HG02588 (cell line): ENCODE results near the gene TMEM123.
A peak's percentile ranks its signal among the peaks of the same experiment; 100 is the strongest.
"Not testable (repeated sequence)": the region's sequence is repeated elsewhere in the genome, so short reads cannot be mapped to it uniquely, and the experiment has no call there.

ENCODE experiments used
- ATAC-seq: cut with Tn5 transposase; IDR thresholded peaks from one replicate; pipeline ENCODE4 v1.9.1; 2021; ENCODE audit warnings: mild to moderate bottlenecking, moderate library complexity; ENCODE audit not compliant: unreplicated experiment

Gene TMEM123

DNA sequence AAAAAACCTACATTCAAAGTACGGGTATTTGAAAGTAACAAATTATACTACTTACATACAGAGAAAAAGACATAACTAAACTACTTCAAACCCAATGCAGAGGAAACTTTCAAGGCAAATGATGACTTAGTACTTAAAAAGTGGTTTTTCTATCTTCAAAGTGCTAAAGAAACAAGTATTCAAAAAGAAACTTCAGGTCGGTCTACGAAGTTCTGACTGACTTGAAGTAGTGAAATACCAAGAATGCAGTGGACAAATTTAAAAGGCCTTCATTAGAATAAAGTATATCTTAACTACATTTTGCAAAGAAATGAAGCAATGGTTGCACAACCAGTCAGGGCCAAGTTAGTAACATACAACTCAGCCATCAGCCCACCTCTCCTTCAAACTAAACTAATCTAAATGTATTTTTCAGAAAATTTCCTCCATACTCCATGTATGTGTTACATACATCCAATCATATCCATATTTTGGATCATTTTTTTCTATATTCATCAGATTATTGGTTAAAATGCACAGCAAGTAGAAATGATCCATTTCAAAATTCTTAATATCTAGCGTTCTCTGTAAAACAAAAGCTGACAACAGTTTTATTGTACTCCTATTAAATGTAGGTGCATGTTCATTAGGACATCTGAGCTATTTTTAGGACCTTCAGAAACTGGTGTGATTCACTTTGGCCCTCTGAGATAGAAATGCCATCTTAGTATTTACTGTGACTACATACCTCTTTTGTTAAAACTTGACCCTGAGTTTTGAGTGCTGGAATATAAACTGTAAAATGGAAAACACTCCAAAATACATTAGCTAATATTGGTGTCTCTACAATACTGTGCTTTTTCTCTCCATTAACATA lies 55.6 kb downstream of the TMEM123 start:
- ATAC-seq, result no peak

DNA sequence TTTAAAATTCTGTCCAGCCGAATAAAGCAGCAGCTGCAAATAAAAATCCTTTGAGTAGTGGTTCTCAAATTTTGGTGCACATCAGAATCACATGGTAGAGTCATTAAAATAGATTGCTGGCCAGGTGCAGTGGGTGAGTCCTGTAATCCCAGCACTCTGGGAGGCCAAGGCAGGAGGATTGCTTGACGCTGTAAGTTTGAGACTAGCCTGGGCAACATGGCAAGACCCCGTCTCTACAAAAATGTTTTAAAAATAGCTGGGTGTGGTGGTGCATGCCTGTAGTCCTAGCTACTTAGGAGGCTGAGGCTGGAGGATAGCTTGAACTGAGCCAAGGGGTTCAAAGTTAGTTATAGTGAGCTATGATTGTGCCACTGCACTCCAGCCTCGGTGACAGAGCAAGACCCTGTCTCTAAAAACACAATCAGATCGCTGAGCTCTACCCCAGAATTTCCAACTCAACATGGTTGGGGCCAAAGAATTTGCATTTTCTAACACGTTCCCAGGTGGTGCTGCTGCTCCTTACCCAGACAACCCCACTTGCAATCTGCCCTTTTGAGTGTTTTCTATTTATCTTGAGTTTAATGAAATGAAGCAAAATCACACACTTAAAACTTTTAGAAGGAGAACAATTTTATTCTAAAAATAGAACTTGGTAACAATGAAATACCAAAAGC lies 56.7 kb downstream of the TMEM123 start:
- ATAC-seq, result no peak

DNA sequence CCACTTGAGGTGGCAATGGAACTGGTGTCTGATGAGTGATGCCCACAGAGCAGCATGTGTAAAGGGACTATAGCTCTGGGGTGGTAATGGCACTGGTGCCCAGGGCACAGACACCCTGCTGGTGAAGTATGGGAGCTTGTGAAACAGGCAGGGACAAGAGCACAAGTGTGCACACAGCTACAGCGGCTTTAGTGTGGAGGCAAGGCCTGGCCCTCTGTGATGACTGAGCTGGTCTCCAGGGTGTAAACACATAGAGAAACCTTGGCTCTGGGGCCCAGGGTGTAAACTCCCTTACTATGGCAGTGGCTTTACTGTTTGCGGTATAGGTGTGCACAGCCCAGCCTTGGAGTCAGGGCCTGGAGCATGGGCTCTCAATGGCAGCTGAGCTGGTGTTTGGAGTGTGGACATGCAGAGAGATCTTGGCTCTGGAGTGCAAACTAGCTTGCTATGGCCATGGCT lies 59.3 kb downstream of the TMEM123 start:
- no peak for ATAC-seq

DNA sequence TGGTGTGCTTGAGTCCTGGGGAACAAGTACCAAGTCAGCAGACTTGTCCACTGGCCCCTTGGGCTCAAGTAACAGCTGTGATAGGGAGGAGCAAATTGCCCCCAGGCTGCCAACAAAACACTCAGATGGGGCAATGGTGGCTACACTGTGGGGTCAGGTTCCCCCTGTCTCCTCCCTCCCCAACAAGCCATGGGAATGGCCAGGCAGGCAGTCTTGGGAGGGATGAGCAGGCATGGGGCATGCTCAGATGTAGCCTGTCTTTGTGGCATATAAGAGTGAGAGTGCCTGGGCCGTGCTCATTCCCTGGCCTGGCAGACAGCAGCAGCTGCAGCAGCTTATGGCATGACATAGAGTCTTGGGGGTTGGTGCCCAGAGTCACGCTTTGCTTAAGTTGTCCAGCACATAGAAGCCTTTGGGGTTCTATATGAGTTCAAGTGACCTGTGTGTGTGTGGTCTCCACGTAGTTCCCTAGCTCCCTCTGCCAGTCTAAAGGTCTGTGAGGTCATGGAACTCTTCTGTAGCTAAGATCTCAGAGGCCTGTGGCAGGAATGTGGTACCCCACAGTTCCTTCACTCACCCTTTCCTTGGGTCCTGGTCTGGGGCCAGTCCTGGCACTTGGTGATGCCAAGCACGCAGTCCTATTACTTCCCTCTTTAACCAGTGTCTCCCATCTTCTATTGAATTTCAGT lies 60.9 kb downstream of the TMEM123 start:
- ATAC-seq, result no peak

DNA sequence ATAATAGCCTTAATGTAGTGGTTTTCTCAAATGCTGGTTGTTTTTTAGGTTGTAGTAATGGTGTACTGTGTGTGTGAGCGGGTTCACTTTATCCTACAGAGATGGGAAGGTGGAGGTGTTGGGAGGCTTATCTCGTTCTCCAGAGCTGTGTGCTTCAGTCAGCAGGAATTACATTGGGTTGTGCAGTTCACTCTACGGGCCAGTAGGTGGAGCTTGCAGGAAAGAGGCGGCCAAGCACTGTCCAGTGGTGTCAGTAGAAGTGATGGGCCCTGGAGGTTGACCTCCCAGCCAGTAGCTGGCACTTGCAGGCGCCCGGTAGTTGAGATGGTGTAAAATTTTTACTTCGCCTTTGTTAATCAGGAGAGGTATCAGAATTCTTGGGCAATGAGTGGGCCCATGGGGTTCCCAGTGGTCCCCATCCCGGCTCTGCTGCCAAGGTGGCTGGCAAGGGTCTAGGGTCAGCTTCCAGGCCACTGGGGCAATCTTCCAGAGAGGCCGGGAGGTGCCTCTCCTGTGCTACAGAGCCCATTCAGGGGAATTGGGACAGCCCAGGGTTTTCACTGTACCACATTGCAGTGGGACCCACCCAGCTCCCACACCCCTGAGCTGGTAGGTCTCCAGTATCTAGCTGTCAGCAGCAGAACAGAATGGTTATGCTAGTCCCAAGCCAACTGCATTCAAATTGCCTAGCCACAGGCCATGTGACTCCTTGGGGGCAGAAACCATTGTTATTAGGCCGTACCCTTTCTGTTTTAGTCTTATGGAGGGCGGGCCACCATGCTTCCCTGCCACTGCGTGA lies 61.7 kb downstream of the TMEM123 start:
- peak; percentile 88 for ATAC-seq

DNA sequence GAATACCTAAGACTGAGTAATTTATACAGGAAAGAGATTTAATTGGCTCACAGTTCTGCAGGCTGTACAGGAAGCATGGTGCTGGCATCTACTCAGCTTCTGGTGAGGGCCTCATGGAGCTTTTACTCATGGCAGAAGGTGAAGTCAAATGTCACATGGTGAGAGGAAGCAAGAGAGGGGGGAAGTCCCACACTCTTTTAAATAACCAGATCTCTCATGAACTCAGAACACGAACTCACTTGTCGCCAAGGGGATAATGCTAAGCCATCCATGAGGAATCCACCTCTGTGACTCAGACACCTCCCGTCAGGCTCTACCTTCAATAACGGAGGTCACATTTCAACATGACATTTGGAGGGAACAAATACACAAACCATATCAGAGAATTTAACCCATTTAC lies 63.3 kb downstream of the TMEM123 start:
- ATAC-seq, result no peak

DNA sequence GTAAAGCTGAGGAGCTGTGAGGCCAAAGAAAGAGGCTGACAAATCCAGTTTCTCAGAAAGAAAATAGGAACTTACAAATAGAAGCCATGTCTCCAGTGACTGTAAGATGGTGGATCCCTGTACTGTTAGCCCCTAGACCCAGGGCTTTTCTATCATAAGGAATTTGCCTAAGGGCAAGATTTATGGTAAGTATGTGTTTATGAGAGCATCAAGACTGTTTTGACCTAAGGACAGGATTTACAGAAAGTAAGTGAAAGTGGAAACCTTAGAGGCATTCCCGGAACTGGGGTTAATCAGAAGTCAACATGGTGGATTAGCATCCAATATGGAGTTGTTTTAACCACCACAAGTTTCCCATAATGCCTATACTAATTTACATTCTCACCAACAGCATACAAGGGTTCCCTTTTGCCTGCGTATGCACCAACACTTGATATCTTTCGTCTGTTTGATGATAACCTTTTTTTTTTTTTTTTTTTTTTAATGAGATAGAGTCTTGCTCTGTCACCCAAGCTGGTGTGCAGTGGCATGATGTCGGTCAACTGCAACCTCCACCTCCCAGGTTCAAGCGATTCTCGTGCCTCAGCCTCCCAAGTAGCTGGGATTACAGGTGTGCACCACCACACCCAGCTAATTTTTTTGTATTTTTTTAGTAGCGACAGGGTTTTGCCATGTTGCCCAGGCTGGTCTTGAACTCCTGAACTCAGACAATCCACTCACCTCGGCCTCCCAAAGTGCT lies 65.4 kb downstream of the TMEM123 start:
- no peak for ATAC-seq

DNA sequence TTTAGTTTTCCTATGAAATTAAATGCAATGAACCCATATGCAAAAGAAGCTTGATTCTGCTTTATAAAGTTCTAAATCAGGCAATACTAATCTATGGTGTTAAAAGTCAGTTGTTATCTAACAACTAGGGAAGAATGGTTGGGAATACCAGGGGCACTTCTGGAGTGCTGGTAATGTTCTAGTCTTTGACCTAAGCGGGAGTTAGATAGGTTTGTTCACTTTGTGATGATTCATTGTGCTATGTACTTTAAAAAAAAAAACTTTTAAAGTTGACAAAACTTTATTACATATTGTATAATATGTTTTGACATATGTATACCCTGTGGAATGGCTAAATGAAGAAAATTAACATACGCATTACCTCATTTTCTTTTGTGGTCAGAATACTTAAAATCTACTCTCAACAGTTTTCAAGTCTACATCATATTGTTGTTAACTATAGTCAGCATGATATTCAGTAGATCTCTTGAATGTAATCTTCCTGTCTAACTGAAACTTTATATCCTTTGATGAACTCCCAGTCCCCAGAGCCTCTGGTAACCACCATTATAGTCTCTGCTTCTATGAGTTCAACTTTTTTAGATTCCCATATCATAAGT lies 66.3 kb downstream of the TMEM123 start:
- ATAC-seq, result no peak

DNA sequence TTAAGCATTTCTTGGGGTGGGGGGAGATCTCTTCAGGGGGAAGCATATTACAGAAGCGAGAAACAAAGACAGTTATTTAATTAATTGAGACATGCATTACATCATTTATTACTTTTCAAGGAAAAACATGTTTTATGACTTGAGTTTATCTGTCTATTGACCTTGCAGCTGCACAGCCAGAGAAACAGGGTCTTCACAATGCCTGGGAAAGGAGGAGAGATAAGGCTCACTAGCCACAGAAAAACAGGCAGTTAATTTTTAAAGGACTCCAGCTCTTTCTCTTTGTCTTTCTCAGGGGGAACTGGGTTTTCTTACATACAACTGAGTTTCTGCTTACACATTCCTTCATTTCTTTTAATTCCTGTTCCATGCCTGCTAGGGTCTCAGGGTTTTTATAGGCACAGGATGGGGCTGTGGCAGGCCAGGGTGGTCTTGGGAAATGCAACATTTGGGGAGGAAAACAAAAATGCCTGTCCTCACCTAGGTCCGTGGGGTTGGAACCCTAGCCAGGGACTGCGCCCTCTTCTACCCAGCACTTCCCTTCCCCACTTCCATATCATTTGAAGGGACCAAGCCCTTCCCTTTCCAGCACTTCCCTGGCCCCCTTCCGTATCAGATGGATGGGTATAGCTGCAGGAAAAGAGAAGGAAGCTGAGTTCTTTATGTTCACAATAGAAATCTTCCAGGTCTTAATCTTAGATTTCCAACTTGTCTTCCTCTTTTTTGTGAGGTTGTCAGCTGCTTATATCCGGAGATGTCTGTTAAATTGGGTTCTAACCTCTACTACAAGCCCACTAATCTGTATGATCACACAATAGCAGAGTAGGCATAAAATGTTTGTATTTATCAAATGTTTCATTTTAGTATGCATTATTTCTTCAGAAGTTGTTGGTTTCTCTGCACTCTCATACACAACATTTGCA lies 67.2 kb downstream of the TMEM123 start:
- no peak for ATAC-seq

DNA sequence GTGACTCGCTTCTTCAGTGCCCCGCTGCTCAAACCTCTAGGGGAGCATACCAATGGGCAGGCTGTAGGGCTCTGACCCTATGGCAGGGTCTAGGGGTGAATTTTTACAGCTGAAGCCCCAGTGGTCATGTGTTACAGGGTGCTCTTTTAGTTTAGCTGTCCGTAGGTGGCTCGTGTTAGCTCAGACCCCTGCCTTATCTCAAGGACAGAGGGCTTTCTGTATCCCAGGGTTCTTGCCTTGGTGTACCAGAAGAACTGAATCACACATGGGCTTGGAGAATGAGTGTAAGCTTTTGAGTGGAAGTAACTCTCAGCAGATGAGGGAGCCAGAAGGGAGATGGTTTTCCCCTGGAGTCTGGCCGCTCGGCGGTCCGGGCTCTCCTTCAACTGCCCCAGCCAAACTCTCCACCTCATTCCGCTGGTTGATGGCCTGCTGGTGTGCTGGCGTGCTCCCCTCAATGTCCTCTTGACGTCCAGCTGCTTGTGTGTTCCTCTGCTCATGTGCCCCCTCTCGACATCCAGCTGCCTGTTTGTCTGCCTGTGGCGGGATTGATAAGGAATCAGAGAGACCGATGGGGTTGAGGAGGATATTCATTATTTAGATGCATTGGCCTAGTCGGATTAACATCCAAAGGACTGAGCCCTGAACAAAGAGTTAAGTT lies 68.0 kb downstream of the TMEM123 start:
- ATAC-seq, result no peak

DNA sequence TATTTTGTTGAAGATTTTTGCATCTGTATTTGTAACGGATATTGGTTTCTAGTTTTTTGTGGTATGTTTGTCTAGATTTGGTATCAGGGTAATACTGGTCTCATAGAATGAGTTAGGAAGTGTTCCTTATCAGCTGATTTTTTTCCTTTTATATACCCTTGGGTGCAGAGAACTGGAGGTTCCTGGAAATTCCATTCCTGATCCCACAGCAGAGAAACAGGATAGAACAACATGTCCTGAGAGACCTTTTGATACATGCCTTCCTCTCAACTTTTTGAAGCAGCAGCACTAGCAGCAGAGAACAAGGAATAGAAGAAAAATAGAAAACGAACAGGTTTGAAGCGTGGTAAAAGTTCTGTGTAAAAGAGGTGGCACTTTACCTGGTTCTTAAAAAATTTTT lies 68.7 kb downstream of the TMEM123 start:
- no peak for ATAC-seq

DNA sequence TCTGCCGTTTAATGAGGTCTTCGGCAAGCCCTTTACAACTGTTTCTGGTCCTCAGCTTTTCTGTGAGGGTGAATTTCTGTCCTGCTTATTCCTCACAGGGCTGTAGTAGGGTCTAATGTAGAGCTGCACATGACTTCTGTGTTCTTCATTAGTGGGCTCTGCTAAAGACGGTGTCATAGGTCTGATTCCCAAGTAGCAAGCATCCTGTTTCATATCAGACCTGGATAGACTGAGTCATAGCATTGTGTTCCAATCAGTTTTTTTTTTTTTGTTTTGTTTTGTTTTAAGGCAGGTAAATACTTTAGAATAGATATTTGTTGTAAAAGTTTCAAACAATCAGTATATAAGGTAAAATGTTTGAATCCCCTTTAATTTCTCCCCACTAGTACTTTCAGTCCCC lies 70.2 kb downstream of the TMEM123 start:
- no peak for ATAC-seq

DNA sequence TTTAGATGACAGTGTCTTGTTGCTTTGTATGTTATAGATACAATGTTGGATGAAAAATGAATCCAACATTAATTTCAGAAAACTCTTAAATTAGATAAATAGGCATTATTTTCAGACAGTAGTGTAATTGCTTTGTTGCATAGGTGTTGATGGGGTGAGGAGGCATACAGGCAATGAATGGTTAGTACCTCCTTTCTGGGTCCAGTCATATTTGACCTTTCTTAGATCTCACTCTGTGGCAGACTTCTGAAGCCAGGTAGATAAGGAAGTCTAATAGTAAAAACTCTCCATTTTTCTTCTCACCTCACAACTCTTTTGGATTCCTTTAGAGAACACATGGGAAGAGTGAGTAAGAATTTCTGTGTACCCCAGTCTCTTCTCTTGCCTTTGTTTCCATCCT lies 73.7 kb downstream of the TMEM123 start:
- no peak for ATAC-seq

DNA sequence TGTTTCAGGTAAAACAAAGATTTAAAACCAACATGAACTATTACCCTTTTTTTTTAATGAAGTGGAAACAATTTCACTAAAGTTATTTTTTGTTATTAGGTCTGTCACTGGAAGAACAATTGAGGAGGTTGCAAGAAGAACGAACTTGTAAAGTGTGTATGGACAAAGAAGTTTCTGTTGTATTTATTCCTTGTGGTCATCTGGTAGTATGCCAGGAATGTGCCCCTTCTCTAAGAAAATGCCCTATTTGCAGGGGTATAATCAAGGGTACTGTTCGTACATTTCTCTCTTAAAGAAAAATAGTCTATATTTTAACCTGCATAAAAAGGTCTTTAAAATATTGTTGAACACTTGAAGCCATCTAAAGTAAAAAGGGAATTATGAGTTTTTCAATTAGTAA lies 74.7 kb downstream of the TMEM123 start:
- no peak for ATAC-seq

DNA sequence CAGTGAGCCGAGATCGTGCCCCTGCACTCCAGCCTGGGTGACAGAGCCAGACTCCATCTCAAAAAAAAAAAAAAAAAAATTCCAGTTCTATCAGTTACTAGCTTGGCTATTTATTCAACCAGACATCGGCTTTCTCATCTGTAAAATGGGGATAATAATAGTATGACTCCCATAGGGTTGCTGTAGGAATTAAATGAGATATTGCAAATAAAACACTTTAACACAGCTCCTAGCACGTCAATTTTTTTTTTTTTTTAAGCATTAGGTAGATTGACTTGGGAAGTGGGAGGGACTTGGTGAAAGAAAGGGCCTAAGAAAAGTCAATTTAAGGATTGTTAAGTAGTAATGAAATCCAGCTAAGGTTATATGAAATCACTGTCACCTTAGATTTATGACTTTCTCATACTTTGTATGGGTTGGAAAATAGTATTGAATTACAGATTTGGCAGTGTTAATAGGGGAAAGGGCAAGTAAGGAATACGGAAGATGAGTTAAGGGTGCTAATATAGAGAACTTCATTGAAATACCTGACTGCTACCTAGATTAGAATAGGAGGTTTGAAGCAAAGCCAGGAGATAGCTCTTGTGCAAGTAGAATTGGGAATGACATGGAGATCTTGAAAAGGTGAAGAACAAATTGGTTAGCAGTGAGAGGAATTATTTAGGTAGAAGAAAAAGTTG lies 76.7 kb downstream of the TMEM123 start:
- no peak for ATAC-seq

DNA sequence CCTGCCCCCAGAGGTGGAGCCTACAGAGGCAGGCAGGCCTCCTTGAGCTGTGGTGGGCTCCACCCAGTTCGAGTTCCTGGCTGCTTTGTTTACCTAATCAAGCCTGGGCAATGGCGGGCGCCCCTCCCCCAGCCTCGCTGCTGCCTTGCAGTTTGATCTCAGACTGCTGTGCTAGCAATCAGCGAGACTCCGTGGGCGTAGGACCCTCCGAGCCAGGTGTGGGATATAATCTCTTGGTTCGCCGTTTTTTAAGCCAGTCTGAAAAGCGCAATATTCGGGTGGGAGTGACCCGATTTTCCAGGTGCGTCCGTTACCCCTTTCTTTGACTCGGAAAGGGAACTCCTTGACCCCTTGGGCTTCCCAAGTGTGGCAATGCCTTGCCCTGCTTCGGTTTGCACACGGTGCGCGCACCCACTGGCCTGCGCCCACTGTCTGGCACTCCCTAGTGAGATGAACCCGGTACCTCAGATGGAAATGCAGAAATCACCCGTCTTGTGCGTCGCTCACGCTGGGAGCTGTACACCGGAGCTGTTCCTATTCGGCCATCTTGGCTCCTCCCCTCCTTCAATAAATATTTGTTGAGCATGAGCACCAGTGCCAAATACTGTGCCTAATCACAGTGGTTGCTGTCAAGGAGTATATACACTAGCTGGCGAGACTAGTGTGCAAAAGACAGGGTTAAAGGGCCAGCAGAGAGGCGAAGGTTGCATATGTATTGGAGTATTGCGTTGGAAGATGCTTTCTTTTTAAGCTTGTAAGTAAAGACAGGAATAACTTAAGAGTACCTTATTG lies 77.7 kb downstream of the TMEM123 start:
- not testable (repeated sequence) for ATAC-seq

DNA sequence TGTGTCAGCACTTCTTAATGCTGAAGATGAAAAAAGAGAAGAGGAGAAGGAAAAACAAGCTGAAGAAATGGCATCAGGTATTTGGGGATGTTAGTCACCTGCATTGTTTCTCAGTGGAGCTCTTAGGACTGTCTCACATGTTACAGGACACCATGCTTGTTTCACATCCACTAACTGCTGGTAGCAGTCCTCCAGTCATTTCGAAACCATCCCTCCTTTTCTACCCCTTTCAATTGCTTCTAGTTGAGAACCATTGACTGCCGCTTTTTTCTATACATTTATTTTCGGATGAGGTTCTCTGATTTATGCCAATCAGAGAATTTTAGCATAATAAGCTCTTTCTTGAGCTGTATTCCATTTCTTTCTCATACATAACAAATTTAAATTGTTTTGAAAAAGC lies 84.1 kb downstream of the TMEM123 start:
- ATAC-seq, result peak; percentile 100
